ENCODE results near the gene MCF2L2. TPM values are rescaled to one million over a fixed set of nuclear protein-coding genes. Genes with fewer than 3 reads are reported as not detected.

MCF2L2 gene
- total RNA-seq, 1 experiment from 2014 or later: 1.8 TPM

- DNase-seq (ENCODE audit: low read depth): no peak
Measured at GRCh38 chr3:183269345-183269744, 159.1 kb downstream of the MCF2L2 start.

GRCh38 chr3:183268366-183268765 lies 160.1 kb downstream of the MCF2L2 start:
- no peak for DNase-seq (ENCODE audit: low read depth)

- no peak for DNase-seq (ENCODE audit: low read depth)
Measured at GRCh38 chr3:183267140-183267539, 161.3 kb downstream of the MCF2L2 start.

- DNase-seq (ENCODE audit: low read depth): no peak
Measured at GRCh38 chr3:183266454-183266853, 162.0 kb downstream of the MCF2L2 start.

- DNase-seq (ENCODE audit: low read depth): peak; percentile 99
Measured at GRCh38 chr3:183265834-183266417, 162.5 kb downstream of the MCF2L2 start.

- DNase-seq (ENCODE audit: low read depth): no peak
Measured at GRCh38 chr3:183265157-183265642, 163.2 kb downstream of the MCF2L2 start.

- DNase-seq (ENCODE audit: low read depth): no peak
Measured at GRCh38 chr3:183264268-183264667, 164.2 kb downstream of the MCF2L2 start.

GRCh38 chr3:183262875-183263378 lies 165.5 kb downstream of the MCF2L2 start:
- DNase-seq (ENCODE audit: low read depth): no peak

GRCh38 chr3:183261151-183261724 lies 167.2 kb downstream of the MCF2L2 start:
- no peak for DNase-seq (ENCODE audit: low read depth)

GRCh38 chr3:183260167-183260904 lies 168.1 kb downstream of the MCF2L2 start:
- DNase-seq (ENCODE audit: low read depth): no peak

- DNase-seq (ENCODE audit: low read depth): no peak
Measured at GRCh38 chr3:183259621-183260020, 168.8 kb downstream of the MCF2L2 start.

- no peak for DNase-seq (ENCODE audit: low read depth)
Measured at GRCh38 chr3:183259087-183259486, 169.3 kb downstream of the MCF2L2 start.

- DNase-seq (ENCODE audit: low read depth): peak; percentile 82
Measured at GRCh38 chr3:183255348-183255730, 173.1 kb downstream of the MCF2L2 start.

GRCh38 chr3:183254487-183255347 lies 173.7 kb downstream of the MCF2L2 start:
- peak; percentile 46 for DNase-seq (ENCODE audit: low read depth)

- DNase-seq (ENCODE audit: low read depth): peak; percentile 59
Measured at GRCh38 chr3:183253528-183254486, 174.6 kb downstream of the MCF2L2 start.

GRCh38 chr3:183252973-183253527 lies 175.4 kb downstream of the MCF2L2 start, which contains the start of gene B3GNT5:
Gene B3GNT5, plus strand, starts transcription at chr3:183253253. Its CDS starts 16,546 bp downstream, at chr3:183269799.
- peak; percentile 34 for DNase-seq (ENCODE audit: low read depth)

- DNase-seq (ENCODE audit: low read depth): no peak
Measured at GRCh38 chr3:183252118-183252782, 176.2 kb downstream of the MCF2L2 start.

- DNase-seq (ENCODE audit: low read depth): no peak
Measured at GRCh38 chr3:183249006-183249718, 179.3 kb downstream of the MCF2L2 start.
